VCaP (cell line): ENCODE results near the gene COPZ2.

Experiments used
- H3K27ac ChIP-seq: fragments of 450-650 bp; 2 replicates; pipeline ENCODE4 v1.5.1; 2017
- TF ChIP-seq, protein P1 (sequence below): fragments of 450-650 bp; conservative IDR thresholded peaks from 2 replicates; pipeline ENCODE4 v1.5.1; 2017; ENCODE audit warnings: mild to moderate bottlenecking, moderate library complexity

Gene COPZ2

DNA sequence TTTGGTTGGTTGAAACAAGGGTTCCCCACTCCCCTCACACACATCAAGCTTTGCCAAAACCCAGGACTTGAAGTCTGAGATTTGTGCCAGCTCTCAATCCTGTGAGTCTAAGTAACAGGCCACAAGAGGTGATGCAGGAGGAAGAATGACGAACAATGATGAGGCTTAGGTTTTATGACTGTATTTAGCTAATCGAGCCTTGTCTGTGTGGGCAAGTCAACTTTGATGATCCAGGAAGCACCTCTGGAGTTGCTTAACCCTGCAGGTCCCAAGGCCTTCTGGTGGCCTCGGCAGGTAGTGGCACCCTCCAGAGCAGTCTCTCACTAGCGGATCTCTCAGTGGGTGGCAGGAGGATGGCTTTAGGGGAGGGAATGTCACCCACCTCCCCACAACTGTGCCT lies 38.0 kb downstream of the COPZ2 start:
- no peak overlapping the region for H3K27ac ChIP-seq
- TF ChIP-seq, protein P1, sequence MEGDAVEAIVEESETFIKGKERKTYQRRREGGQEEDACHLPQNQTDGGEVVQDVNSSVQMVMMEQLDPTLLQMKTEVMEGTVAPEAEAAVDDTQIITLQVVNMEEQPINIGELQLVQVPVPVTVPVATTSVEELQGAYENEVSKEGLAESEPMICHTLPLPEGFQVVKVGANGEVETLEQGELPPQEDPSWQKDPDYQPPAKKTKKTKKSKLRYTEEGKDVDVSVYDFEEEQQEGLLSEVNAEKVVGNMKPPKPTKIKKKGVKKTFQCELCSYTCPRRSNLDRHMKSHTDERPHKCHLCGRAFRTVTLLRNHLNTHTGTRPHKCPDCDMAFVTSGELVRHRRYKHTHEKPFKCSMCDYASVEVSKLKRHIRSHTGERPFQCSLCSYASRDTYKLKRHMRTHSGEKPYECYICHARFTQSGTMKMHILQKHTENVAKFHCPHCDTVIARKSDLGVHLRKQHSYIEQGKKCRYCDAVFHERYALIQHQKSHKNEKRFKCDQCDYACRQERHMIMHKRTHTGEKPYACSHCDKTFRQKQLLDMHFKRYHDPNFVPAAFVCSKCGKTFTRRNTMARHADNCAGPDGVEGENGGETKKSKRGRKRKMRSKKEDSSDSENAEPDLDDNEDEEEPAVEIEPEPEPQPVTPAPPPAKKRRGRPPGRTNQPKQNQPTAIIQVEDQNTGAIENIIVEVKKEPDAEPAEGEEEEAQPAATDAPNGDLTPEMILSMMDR = no peak

DNA sequence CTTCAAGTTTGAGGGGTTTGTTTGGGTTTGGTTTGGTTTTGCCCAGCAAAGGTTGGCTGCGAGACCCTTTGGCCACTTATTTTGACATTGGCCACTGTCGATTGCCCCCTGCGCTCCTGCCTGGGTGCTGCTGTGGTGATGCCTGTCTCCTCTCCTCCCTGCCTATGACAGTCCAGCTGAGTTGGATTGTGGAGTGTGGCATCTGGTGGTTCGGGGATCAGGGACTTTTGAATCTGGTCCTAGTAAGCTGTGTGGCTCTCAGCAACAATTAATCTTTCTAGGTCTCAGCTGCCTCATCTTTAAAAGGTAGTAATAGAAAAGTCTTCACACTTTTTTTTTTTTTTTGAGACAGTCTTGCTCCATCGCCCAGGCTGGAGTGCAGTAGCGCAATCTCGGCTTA lies 39.6 kb downstream of the COPZ2 start:
- TF ChIP-seq, protein P1 = no peak
- H3K27ac ChIP-seq = no peak overlapping the region

DNA sequence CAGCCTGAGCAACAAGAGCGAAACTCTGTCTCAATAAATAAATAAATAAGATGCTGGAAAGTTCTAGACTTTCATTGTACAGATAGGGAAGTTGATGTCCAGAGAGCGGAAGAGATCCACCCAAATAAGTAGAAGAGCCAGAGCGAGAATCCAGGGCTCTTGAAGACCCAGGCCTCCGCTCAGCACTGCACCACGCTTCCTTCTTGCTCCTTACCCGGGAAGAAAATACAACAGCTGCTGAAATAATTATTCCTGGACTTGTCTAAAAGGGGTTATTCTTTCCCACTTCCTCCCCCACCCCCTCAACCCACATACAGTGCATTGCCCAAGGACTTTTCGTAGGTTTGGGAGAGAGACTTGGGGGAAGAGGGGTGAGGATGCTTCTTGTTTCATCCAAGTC lies 40.0 kb downstream of the COPZ2 start:
- H3K27ac ChIP-seq = no peak overlapping the region
- TF ChIP-seq, protein P1 = no peak

DNA sequence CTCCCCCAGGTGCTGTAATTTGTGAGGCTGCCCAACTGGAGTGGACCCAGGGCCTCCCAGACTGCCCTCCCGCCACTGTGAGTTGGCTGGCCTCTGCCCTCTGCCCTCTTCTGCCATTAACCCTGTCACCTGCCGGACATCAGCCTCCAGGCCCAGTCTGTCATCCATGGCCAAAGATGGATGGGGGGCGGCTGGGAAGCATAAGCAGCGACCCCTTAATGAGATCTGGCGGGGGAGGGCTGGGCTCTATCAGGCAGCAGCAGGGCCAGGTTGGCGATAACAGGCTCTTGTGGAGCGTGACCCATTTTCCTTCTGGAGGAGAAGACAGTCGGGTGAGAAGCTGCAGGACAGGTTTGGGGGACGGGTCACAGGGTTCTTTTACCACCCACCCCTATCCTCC lies 41.4 kb downstream of the COPZ2 start:
- no peak overlapping the region for H3K27ac ChIP-seq
- TF ChIP-seq, protein P1 = no peak

DNA sequence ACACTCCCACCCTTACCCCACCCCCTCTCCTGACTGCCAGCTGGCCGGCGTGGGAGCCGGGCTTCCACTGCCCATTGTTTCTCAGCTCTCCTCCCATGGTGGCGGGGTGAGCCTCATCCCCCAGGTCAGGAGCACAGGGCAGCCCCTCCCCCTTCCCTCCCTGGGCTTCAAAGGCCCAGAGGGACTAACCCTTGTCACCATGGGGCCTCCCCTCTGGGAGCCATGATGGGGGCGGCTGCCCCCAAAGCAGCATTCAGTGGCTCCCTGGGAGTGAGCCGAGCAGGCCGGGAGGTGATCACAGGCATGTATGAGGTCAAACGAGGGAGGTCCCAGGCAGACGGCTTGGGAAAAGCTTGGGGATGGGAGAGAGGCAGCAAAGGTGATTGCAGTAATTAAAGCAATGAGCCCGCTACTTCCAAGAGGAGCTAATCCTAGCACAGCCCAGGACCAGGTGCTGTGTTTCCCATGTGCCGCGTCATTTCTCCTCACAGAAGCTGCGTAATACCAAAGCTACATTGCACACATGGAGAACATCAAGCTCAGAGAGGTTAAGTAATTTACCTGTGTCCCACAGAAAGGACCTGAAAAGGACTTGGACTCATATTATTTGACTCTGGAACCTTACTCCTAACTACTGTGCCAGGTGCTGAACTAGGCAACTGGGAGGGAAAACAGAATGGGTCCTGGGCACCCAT lies 42.2 kb downstream of the COPZ2 start:
- TF ChIP-seq, protein P1 = no peak
- H3K27ac ChIP-seq = no peak overlapping the region

DNA sequence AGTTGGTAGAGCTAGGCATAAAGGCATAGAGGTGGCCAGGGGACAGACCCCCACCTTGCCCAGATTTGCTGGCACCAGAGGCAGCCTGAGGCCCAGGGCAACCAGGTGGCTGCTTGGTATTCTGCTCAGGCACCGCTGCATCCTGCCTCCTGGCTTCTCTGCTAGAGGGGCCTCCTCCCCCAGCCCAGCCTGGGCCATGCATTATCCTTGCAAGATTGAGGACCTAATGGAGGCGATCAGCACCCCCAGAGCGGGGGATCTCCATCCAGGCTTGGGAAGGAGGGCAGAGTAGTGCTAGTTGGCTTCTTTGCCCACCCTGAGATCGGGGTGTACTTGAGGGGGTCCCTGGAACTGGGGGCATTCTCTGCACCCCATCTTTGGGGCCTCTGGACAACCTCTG lies 42.9 kb downstream of the COPZ2 start:
- no peak overlapping the region for H3K27ac ChIP-seq
- TF ChIP-seq, protein P1 = no peak

DNA sequence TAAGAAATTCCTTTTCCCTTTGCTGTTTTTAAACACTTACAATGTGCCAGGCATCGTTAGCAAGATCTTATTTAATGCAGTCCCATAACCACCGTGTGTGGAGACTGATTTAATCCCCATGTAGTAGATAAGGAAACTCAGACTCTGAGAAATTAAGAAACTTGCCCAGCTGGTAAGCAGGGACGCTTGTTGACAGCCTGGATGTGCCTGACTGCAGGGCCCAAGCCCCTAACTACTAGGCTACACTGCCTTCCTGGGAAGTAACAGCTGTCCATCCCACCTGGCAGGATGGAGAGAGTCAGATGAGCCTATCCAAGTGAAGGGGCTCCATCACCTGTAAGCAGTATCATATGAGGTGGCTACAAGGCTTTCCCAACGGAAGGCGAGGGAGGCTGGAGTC lies 43.6 kb downstream of the COPZ2 start:
- no peak overlapping the region for H3K27ac ChIP-seq
- TF ChIP-seq, protein P1 = no peak
